ENCODE measurements around the gene DEPP1. TPM values are rescaled to one million over a fixed set of nuclear protein-coding genes. Genes with fewer than 3 reads are reported as not detected.

The DEPP1 gene
- total RNA-seq, 2 experiments from 2014 or later: 0.12 to 0.49 TPM

- Mint-ChIP-seq H3K27ac (peak overlapping the region; percentile 79), H3K4me3 (no peak overlapping the region), H3K4me1 (peaks cover 44% of the 10 kb centered on the region), H3K27me3 (no peaks in the 10 kb centered on the region), H3K36me3 (no peaks in the 10 kb centered on the region), H3K9me3 (no peaks in the 10 kb centered on the region)
- no peak for DNase-seq
These were observed 11.0 kb downstream of the DEPP1 start for GRCh38 chr10:44967616-44968015.

- Mint-ChIP-seq H3K4me1 (peaks cover 41% of the 10 kb centered on the region), H3K4me3 (no peak overlapping the region), H3K9me3 (no peaks in the 10 kb centered on the region), H3K36me3 (no peaks in the 10 kb centered on the region), H3K27me3 (no peaks in the 10 kb centered on the region), H3K27ac (no peak overlapping the region)
- DNase-seq: no peak
These were observed 11.6 kb downstream of the DEPP1 start for GRCh38 chr10:44966816-44967509.

GRCh38 chr10:44966129-44966815 lies 12.3 kb downstream of the DEPP1 start:
- Mint-ChIP-seq H3K36me3 (no peaks in the 10 kb centered on the region), H3K4me1 (peaks cover 41% of the 10 kb centered on the region), H3K27ac (peak overlapping the region; percentile 83), H3K4me3 (no peak overlapping the region), H3K9me3 (no peaks in the 10 kb centered on the region), H3K27me3 (no peaks in the 10 kb centered on the region)
- DNase-seq: no peak

DNA sequence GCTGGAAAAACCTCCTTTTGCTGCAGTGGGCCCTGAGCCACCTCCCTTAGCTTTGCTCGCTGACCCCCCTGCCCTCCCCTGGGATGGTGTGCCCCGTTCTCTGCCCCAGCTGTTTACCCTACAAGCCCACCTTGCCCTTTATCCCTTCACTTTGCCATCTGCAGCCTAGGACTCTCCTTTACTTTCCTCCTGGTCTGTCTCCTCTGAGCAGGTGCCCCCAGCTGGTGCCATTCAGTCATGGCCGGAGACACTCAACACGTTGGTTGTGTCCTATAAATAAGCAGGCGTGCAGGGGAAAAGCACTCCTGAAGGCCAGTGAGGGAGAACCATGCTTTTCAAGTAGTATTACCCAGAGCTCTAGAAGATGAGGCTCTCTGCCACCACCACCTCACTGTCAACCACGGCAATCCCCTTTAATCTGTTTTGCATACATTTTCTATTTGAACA lies 12.9 kb downstream of the DEPP1 start:
- peak; percentile 18 for DNase-seq
- Mint-ChIP-seq H3K4me1 (peaks cover 41% of the 10 kb centered on the region), H3K4me3 (no peak overlapping the region), H3K27me3 (no peaks in the 10 kb centered on the region), H3K27ac (peak overlapping the region; percentile 83), H3K36me3 (no peaks in the 10 kb centered on the region), H3K9me3 (no peaks in the 10 kb centered on the region)

- no peaks in the 10 kb centered on the region for H3K36me3 Mint-ChIP-seq
- no peak for DNase-seq
- H3K4me3 Mint-ChIP-seq: no peak overlapping the region
- no peak overlapping the region for H3K27ac Mint-ChIP-seq
- no peaks in the 10 kb centered on the region for H3K27me3 Mint-ChIP-seq
- H3K9me3 Mint-ChIP-seq: no peaks in the 10 kb centered on the region
- peaks cover 41% of the 10 kb centered on the region for H3K4me1 Mint-ChIP-seq
These were observed 13.5 kb downstream of the DEPP1 start for GRCh38 chr10:44965104-44965503.

DNA sequence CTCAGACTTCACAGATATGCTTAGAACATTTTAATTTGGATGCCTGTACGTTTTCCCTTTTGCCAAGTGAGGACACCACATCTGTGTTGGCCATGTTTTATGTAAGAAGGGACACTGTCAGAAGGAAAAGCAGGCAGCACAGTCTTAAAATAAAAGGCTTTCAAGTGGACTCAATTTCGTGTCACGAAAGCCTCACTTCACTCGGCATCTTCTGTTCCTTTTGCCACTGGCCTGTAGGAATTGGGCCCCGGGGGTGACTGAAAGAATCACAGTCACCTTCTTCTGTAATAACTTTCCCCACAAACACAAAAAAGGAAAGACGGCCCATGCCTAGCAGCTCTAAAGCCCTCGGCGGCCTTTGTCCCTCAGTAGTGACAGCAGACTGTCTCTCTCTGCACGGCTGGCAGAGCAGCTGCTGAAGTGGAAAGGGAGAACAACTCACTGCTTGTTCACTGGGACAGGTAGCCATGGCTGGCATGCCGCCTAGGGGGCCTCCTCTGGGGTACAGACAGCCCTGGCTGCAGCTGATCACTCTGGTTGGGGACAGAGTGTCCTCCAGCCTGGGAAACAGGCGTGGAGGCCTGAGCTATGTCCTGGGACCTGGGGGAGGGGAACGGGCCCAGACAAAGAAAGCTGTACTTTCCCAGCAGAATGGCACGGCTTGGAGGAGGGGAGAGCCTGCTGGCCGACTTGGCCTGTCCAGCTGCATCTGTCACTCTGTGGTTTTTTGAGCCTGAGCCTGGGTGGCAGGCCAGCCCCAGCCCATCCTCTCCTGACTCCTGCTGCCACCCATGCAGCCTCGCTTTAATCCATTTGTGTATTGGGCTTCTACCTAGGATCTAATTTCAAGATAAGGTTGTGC lies 14.6 kb downstream of the DEPP1 start:
- no peak for DNase-seq
- peaks cover 39% of the 10 kb centered on the region for H3K4me1 Mint-ChIP-seq
- no peaks in the 10 kb centered on the region for H3K27me3 Mint-ChIP-seq
- no peak overlapping the region for H3K27ac Mint-ChIP-seq
- H3K36me3 Mint-ChIP-seq: no peaks in the 10 kb centered on the region
- H3K9me3 Mint-ChIP-seq: no peaks in the 10 kb centered on the region
- H3K4me3 Mint-ChIP-seq: no peak overlapping the region

DNA sequence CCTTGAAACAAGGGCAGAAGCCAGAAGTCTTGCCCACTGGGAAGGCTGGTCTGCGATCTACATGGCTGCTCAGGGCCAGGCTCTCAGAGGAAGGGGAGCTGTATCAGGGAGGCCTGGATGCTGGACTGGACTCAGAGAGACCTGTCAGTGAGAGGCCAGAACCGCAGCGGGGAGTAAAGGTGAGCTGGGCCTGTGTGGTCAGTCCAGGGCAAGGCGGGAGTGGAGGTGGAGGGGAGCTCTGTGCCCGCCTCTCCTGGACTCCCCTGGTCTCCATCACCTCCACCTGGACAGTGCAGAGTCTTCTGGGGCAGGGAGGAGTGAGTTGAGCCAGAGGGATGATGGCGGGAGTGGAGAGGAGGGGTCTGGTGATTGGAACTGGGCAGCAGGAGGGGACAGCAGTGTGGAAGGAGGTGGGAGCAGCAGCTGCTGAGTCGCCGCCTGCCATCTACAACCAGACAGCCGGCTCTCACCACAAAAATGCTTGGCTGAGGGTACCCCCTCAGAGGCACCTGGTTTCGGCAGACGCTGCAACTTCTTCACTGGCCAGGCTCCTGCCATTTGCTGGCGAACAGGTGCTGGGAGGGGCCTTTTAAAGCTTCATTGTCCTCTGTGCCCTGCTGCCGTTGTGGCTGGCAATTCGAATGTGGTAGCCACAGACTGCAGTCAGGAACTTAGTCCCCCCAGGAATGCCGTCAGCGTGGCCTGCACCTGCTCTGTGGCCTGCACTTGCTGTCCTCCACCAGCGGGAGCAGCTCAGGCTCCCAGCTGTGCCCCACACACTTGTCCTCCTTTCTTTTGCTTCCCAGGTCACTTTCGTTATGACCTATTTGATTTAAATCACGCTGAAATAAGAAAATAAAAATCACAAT lies 15.5 kb downstream of the DEPP1 start:
- Mint-ChIP-seq H3K9me3 (no peaks in the 10 kb centered on the region), H3K27me3 (no peaks in the 10 kb centered on the region), H3K4me3 (no peak overlapping the region), H3K36me3 (no peaks in the 10 kb centered on the region), H3K27ac (no peak overlapping the region), H3K4me1 (peaks cover 37% of the 10 kb centered on the region)
- no peak for DNase-seq

DNA sequence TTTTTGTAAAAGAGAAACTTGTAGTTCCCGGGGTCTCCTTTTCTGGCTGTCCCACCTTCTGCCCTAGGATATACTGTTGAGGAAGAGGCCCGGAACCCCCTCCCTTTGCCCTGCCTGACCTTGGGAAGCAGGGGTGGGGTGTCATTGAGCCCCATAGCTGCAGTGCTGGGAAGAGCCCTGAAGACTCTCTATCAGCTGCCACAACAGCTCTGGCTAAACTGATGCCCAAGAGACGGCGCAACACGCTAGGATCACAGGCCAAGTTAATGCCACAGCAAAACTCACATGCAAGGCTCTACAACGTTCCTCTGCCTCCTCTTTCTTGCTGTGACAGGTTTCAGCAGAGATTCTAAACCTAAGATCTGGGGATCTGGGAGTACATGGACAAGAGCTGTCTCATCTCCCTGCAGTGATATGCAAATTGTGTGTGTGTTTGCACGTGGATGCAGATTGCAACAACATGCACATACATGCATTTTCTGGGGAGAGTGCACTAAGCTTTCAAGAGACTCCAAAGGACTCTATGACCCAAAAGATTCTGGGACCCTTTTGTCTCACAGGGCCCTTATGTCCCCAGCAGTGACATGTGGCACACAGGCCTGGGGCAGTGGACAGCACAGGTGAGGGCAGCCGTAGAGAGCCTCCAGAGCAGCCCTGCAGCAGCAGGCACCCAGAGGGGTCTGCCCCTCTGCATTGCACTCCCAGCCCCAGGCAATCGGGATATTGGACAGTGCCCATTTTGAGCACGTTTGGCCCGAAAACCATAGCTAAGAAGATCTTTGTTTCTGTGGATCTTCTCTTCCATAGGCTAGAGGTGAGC lies 16.5 kb downstream of the DEPP1 start:
- Mint-ChIP-seq H3K27ac (no peak overlapping the region), H3K36me3 (no peaks in the 10 kb centered on the region), H3K4me1 (peaks cover 29% of the 10 kb centered on the region), H3K27me3 (no peaks in the 10 kb centered on the region), H3K9me3 (no peaks in the 10 kb centered on the region), H3K4me3 (no peak overlapping the region)
- no peak for DNase-seq

- Mint-ChIP-seq H3K4me1 (peaks cover 25% of the 10 kb centered on the region), H3K9me3 (peaks cover 3% of the 10 kb centered on the region), H3K36me3 (peaks cover 5% of the 10 kb centered on the region), H3K4me3 (peak overlapping the region; percentile 22), H3K27ac (no peak overlapping the region), H3K27me3 (no peaks in the 10 kb centered on the region)
- no peak for DNase-seq
These were observed 17.4 kb downstream of the DEPP1 start for GRCh38 chr10:44961230-44961571.

DNA sequence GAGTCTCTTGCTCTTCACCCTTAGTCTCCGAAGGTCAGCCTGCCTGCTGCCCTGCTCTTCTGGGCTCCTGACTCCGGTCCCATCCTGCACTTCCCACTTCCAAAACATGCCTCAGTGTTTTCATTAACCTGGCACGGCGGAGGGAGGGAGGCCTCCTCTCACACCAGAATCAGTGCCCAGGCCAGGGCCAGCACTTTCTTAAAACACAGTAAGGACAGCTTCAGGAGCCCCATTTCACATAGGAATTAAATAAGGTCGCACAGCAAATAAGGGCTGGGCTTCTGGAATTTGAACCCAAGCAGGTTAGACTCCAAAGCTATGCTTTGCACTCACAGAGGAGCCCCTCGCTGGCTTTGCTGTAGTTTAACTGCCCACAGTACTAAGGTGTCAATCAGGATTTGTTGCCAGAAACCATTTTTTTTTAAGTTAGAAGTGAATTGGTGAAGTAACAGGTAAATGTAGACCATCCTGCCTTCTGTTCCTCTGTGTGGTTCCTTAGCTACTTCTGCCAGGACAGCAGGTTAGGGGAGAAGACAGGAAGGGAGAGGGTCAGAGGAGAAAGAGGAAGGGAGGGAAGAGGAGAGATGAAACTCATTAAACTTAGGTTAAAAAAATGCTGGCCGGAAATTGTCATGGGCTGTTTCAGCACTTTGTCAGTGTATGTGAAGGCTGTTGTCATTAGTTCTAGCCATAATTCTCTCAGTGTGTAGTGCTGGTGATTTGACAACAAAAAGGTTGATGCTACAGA lies 18.0 kb downstream of the DEPP1 start:
- Mint-ChIP-seq H3K27me3 (no peaks in the 10 kb centered on the region), H3K36me3 (peaks cover 11% of the 10 kb centered on the region), H3K4me1 (peaks cover 20% of the 10 kb centered on the region), H3K27ac (no peak overlapping the region), H3K9me3 (peaks cover 3% of the 10 kb centered on the region), H3K4me3 (peak overlapping the region; percentile 81)
- DNase-seq: no peak

DNA sequence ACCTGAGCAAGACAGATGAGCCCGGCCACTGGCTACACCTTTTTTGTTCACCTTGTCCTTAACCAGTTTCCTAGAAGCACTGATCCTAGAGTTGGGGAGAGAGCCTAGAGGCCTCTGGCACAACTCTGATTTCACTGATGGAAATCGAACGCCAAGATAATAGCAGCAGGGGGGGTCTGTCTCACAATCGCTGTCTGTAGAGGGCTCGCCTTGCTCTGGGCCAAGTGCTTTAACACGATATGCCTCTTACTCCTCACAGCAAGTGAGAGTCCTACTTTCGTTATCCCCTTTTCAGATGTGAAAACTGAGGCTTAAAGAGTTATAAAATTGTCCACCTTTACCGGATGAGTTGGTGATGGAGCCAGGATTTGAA lies 18.5 kb downstream of the DEPP1 start:
- peaks cover 3% of the 10 kb centered on the region for H3K9me3 Mint-ChIP-seq
- peaks cover 15% of the 10 kb centered on the region for H3K4me1 Mint-ChIP-seq
- DNase-seq: no peak
- no peaks in the 10 kb centered on the region for H3K27me3 Mint-ChIP-seq
- no peak overlapping the region for H3K27ac Mint-ChIP-seq
- peak overlapping the region; percentile 81 for H3K4me3 Mint-ChIP-seq
- H3K36me3 Mint-ChIP-seq: peaks cover 12% of the 10 kb centered on the region

DNA sequence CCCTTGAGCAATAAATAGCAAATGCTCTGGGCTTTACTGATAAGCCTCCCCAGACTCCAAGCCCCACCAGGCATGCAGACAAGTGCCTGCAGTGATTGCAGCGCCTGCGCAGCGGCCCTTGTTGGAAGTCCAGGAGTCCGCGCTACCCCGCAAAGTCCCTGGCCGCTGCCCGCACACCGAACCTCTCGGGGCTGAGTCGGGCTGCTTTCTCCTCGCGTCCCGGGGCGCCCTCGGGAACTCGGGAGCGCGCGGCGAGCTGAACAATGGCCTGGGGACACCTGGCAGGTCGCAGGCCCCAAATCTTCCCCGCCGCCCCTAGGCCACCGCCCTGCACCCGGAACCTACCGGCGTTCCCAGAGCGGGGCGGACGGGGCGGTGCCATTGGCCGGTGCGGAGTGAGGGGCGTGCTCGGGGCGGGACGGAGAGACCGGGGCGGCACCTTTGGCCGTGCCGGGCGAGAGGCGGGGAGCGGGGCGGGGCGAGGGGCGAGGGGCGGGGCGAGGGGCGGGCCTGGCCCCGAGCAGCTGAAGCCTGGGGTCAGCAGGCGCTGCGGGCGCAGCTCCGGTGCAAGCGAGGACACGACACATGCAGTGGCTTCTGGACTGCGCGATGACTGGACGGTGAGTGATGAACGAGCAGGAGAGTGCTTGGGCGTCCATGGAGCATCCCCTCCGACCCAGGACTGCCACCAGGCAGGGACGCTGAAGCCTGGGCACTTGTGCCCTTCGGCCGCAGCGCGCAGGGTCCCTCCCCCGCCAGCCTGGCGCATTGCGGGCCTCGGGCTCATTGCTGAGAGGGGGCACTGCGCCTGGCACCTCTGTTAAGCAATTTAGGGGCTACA lies 19.1 kb downstream of the DEPP1 start, which contains the start of gene RASSF4:
RASSF4 (plus strand) TSS at position 556 of the 841 bp plus-strand sequence. CDS start 10,401 bp downstream, outside the sequence.
- H3K9me3 Mint-ChIP-seq: peaks cover 3% of the 10 kb centered on the region
- peaks cover 12% of the 10 kb centered on the region for H3K4me1 Mint-ChIP-seq
- DNase-seq: peak; percentile 95
- no peaks in the 10 kb centered on the region for H3K27me3 Mint-ChIP-seq
- peak within 1 kb of the TSS; percentile 81 for H3K4me3 Mint-ChIP-seq
- peak within 1 kb of the TSS; percentile 60 for H3K27ac Mint-ChIP-seq
- peaks cover 12% of the 10 kb centered on the region for H3K36me3 Mint-ChIP-seq

- Mint-ChIP-seq H3K4me1 (peaks cover 12% of the 10 kb centered on the region), H3K27me3 (no peaks in the 10 kb centered on the region), H3K36me3 (peaks cover 12% of the 10 kb centered on the region), H3K27ac (peak overlapping the region; percentile 60), H3K9me3 (peaks cover 3% of the 10 kb centered on the region), H3K4me3 (peak overlapping the region; percentile 81)
- no peak for DNase-seq
These were observed 19.7 kb downstream of the DEPP1 start for GRCh38 chr10:44958898-44959246.
